SK-N-SH (cell line): ENCODE results near the gene VPS8. TPM values are rescaled to one million over a fixed set of nuclear protein-coding genes. Genes with fewer than 3 reads are reported as not detected.

Experiments used
- CTCF ChIA-PET: fragments of 300-600, 350-600 bp; formaldehyde crosslinking; extraction: SDS; loops from one replicate; lab custom pipeline; 2021; lab: Yijun Ruan, JAX
- POLR2A ChIA-PET: fragments of 350-600 bp; sonication (Branson Sonifier 250); formaldehyde crosslinking; extraction: SDS; loops from one replicate; lab custom pipeline; 2020; ENCODE audit warnings: antibody characterized with exemption, inconsistent platforms; lab: Yijun Ruan, JAX
- DNase-seq: peaks from one replicate; pipeline ENCODE4 v3.0.0; 2012
- H2AFZ ChIP-seq: fragments of 200-600 bp; sonication (generic); 2 replicates; pipeline ENCODE4 v1.8.1; 2016; ENCODE audit warnings: antibody characterized with exemption, mild to moderate bottlenecking, low read depth
- H3F3A ChIP-seq: fragments of 200-600 bp; sonication (generic); replicated peaks from 2 replicates; pipeline ENCODE3; 2016; ENCODE audit warnings: antibody characterized with exemption, mild to moderate bottlenecking; ENCODE audit not compliant: insufficient read depth
- H3K27ac ChIP-seq, 2 experiments: fragments of 200-500 bp in 1 of 2; fragments of 200-600 bp in 1 of 2; sonication (Bioruptor generic) in 1 of 2; sonication (generic), shearing (Covaris generic) in 1 of 2; 2 replicates each; pipeline versions ENCODE4 v1.5.1 to v1.6.1; 2014 to 2016; ENCODE audit warnings: low read depth in 2 of 2, inconsistent platforms in 1 of 2, low read length in 1 of 2, mild to moderate bottlenecking in 1 of 2, mixed read lengths in 1 of 2
- H3K27me3 ChIP-seq: fragments of 200-600 bp; sonication (generic), shearing (Covaris generic); 2 replicates; pipeline ENCODE4 v1.6.1; 2016; ENCODE audit warnings: mixed run types; ENCODE audit not compliant: insufficient read depth
- H3K36me3 ChIP-seq, 2 experiments: fragments of 200-500 bp in 1 of 2; fragments of 200-600 bp in 1 of 2; sonication (Bioruptor generic) in 1 of 2; sonication (generic) in 1 of 2; replicated peaks in 1 of 2; 2 replicates each; pipeline versions ENCODE3 to v1.5.1; 2014 to 2016; ENCODE audit warnings: low read length in 1 of 2, mild to moderate bottlenecking in 1 of 2; ENCODE audit not compliant: insufficient read depth in 2 of 2, control insufficient read depth in 1 of 2
- H3K4me1 ChIP-seq, 2 experiments: fragments of 200-500 bp in 1 of 2; fragments of 200-600 bp in 1 of 2; sonication (Bioruptor generic) in 1 of 2; sonication (generic), shearing (Covaris generic) in 1 of 2; 2 replicates each; pipeline versions ENCODE4 v1.5.1 to v1.6.1; 2014 to 2016; ENCODE audit warnings: low read depth in 1 of 2, low read length in 1 of 2, mixed run types in 1 of 2; ENCODE audit not compliant: insufficient read depth in 2 of 2, control insufficient read depth in 1 of 2
- H3K4me2 ChIP-seq: fragments of 200-600 bp; sonication (generic), shearing (Covaris generic); 2 replicates; pipeline ENCODE4 v1.6.1; 2017; ENCODE audit warnings: mixed run types
- H3K4me3 ChIP-seq, 2 experiments: fragments of 200-500 bp in 1 of 2; fragments of 200-600 bp in 1 of 2; sonication (Bioruptor generic) in 1 of 2; sonication (generic), shearing (Covaris generic) in 1 of 2; 2 replicates each; pipeline versions ENCODE4 v1.5.1 to v1.8.1; 2014 to 2016; ENCODE audit warnings: low read depth in 2 of 2, inconsistent platforms in 1 of 2, low read length in 1 of 2, mild to moderate bottlenecking in 1 of 2, mixed read lengths in 1 of 2, moderate library complexity in 1 of 2
- H3K79me2 ChIP-seq: fragments of 200-600 bp; sonication (generic); 2 replicates; pipeline ENCODE4 v1.8.1; 2017; ENCODE audit warnings: mild to moderate bottlenecking; ENCODE audit not compliant: insufficient read depth
- H3K9ac ChIP-seq: fragments of 200-600 bp; sonication (generic); 2 replicates; pipeline ENCODE4 v1.6.1; 2017; ENCODE audit warnings: mixed run types
- H3K9me2 ChIP-seq: fragments of 200-600 bp; sonication (generic); 2 replicates; pipeline ENCODE4 v1.6.1; 2017; ENCODE audit warnings: mixed run types
- H3K9me3 ChIP-seq: fragments of 200-600 bp; sonication (generic); 2 replicates; pipeline ENCODE4 v1.6.1; 2017; ENCODE audit warnings: mixed run types, mild to moderate bottlenecking, moderate library complexity
- H4K20me1 ChIP-seq: fragments of 200-600 bp; sonication (generic); 2 replicates; pipeline ENCODE4 v1.6.1; 2017; ENCODE audit warnings: mild to moderate bottlenecking, mixed run types; ENCODE audit not compliant: insufficient read depth
- CHD2 ChIP-seq: fragments of 150-350 bp; IDR thresholded peaks from 2 replicates; pipeline ENCODE4 v1.6.1; 2018; ENCODE audit warnings: low read length; ENCODE audit not compliant: partially characterized antibody
- ELF1 ChIP-seq: IDR thresholded peaks from 2 replicates; pipeline ENCODE4 v1.4.0; 2012
- EZH2phosphoT487 ChIP-seq: fragments of 200-600 bp; sonication (generic); IDR thresholded peaks from 2 replicates; pipeline ENCODE4 v1.6.1; 2017; ENCODE audit warnings: low read depth, mixed run types, mild to moderate bottlenecking, antibody characterized with exemption, moderate library complexity, borderline replicate concordance
- FOSL2 ChIP-seq: IDR thresholded peaks from 2 replicates; pipeline ENCODE4 v1.4.0; 2012; ENCODE audit warnings: low read depth, mild to moderate bottlenecking, moderate library complexity, borderline replicate concordance
- FOXJ3 ChIP-seq: sonication (generic); formaldehyde crosslinking; IDR thresholded peaks from 2 replicates; pipeline ENCODE4 v1.5.1; 2020; ENCODE audit warnings: mild to moderate bottlenecking, missing genetic modification reagents
- FOXM1 ChIP-seq: IDR thresholded peaks from 2 replicates; pipeline ENCODE4 v1.4.0; 2012; ENCODE audit warnings: low read depth, mild to moderate bottlenecking
- GATA2 ChIP-seq: sonication (generic); formaldehyde crosslinking; IDR thresholded peaks from 2 replicates; pipeline ENCODE4 v1.5.0; 2020; ENCODE audit warnings: mild to moderate bottlenecking, missing genetic modification reagents
- JUND ChIP-seq: IDR thresholded peaks from 2 replicates; pipeline ENCODE4 v1.4.0; 2012
- MEF2A ChIP-seq: IDR thresholded peaks from 2 replicates; pipeline ENCODE4 v1.4.0; 2012; ENCODE audit warnings: low read depth, borderline replicate concordance
- NFIC ChIP-seq: IDR thresholded peaks from 2 replicates; pipeline ENCODE4 v1.4.0; 2012; ENCODE audit warnings: borderline replicate concordance
- RCOR1 ChIP-seq: fragments of 150-350 bp; IDR thresholded peaks from 2 replicates; pipeline ENCODE4 v1.6.1; 2017; ENCODE audit warnings: antibody characterized with exemption, low read length
- RFX5 ChIP-seq: IDR thresholded peaks from 2 replicates; pipeline ENCODE4 v1.6.1; 2012; ENCODE audit warnings: mild to moderate bottlenecking, improper control_type of control experiment, low read length
- SIN3A ChIP-seq: IDR thresholded peaks from 2 replicates; pipeline ENCODE4 v1.6.1; 2012; ENCODE audit warnings: low read depth, mild to moderate bottlenecking, low read length, moderate library complexity, borderline replicate concordance
- TCF12 ChIP-seq: IDR thresholded peaks from 2 replicates; pipeline ENCODE4 v1.4.0; 2012
- TEAD4 ChIP-seq: IDR thresholded peaks from 2 replicates; pipeline ENCODE4 v1.4.0; 2012; ENCODE audit warnings: mild to moderate bottlenecking, borderline replicate concordance; ENCODE audit not compliant: insufficient read depth
- YY1 ChIP-seq: IDR thresholded peaks from 2 replicates; pipeline ENCODE4 v1.4.0; 2012; ENCODE audit warnings: low read depth, mild to moderate bottlenecking
- WGBS: methylation state at CpG from one replicate; pipeline ENCODE4 v1.1.6; 2017; ENCODE audit warnings: low lambda C conversion rate; 5-methylcytosine and 5-hydroxymethylcytosine counted together
- polyA plus RNA-seq, 3 experiments: library from polyadenylated mRNA; depleted of rRNA; stranded (reverse); fragments of >200 nt; gene quantifications; 2 replicates each; pipeline ENCODE4 v1.2.3, GENCODE V29; 2012
- TF ChIP-seq, protein P1 (sequence below): fragments of 150-350 bp; IDR thresholded peaks from 2 replicates; pipeline ENCODE4 v1.6.1; 2016; ENCODE audit warnings: mild to moderate bottlenecking, low read depth, low read length
- TF ChIP-seq, protein P2 (sequence below): fragments of 150-350 bp; IDR thresholded peaks from 2 replicates; pipeline ENCODE4 v1.6.1; 2017; ENCODE audit warnings: antibody characterized with exemption, low read length, low read depth, borderline replicate concordance

The VPS8 gene
- polyA plus RNA-seq, 1 of the 3 experiments (the other 2 are of a cell fraction) = 12.8 TPM

DNA sequence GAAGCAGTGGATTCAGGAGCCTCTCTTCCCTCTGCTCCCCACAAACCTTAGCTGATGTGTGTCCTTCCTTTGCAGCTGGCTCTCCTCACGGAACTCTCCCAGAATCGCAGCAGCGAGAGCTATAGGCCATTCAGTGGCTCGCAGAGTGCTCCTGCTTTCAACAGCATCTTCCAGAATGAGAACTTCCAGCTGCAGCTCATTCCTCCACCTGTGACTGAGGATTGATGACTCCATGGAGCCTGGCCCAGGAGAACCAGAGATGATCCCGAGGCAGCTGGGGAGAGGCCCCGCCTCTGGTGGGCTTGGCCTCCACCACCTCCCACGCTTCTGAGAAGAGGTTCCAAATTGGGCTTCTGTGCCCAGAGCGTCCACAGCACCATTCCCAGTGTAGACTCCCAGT is 239.8 kb downstream of the VPS8 start:
- H3F3A ChIP-seq = no peaks in the 10 kb centered on the region
- H3K79me2 ChIP-seq = no peaks in the 10 kb centered on the region
- H3K4me3 ChIP-seq = no peak overlapping the region
- CTCF ChIA-PET = interaction anchor here (0.9 to 1.5 kb wide), 4 partner anchors 11 to 25 kb away, joined by 3 to 6 read pairs (median 3); no protein-coding TSS in a partner anchor
- no peak overlapping the region for H2AFZ ChIP-seq
- no peaks in the 10 kb centered on the region for H4K20me1 ChIP-seq
- no peak overlapping the region for H3K9ac ChIP-seq
- H3K36me3 ChIP-seq = peaks cover 17 to 26% of the 10 kb centered on the region in 2 experiments
- TF ChIP-seq RCOR1 = no peak
- no peak for TF ChIP-seq JUND
- TF ChIP-seq SIN3A = no peak
- WGBS = 87% methylated on average over 7 of the region's 8 CpGs
- no peaks in the 10 kb centered on the region for H3K9me3 ChIP-seq
- no peak for DNase-seq
- H3K27ac ChIP-seq = no peak overlapping the region
- H3K4me2 ChIP-seq = no peak overlapping the region
- POLR2A ChIA-PET = no interaction called here
- H3K4me1 ChIP-seq = peaks cover 0 to 3% of the 10 kb centered on the region in 2 experiments; a peak in 1 of 4 replicates
- H3K27me3 ChIP-seq = no peaks in the 10 kb centered on the region
- no peaks in the 10 kb centered on the region for H3K9me2 ChIP-seq

DNA sequence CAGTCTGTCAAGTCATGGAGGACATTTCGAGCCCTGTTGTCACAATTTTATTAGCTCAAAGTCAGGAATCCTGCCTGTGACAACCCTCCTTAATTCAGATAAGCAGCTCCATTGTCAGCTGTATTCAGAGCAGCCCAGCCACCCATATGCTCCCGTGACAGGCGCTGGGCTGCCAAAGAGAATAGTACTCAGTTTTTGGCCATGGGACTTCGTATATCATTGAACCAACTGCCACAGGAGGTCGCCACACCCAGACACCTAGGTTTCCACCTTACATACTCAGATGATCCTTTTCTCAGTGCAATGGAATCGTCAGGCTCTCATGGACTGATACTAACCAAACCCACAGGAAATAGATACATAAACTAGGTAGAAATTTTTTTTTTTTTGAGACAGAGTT is 240.7 kb downstream of the VPS8 start:
- H3K27ac ChIP-seq = no peak overlapping the region
- ChIA-PET CTCF (interaction anchor here (1.0 to 1.4 kb wide), 2 partner anchors 18 to 26 kb away, joined by 3 to 6 read pairs; no protein-coding TSS in a partner anchor), POLR2A (no interaction called here)
- TF ChIP-seq, protein P1, sequence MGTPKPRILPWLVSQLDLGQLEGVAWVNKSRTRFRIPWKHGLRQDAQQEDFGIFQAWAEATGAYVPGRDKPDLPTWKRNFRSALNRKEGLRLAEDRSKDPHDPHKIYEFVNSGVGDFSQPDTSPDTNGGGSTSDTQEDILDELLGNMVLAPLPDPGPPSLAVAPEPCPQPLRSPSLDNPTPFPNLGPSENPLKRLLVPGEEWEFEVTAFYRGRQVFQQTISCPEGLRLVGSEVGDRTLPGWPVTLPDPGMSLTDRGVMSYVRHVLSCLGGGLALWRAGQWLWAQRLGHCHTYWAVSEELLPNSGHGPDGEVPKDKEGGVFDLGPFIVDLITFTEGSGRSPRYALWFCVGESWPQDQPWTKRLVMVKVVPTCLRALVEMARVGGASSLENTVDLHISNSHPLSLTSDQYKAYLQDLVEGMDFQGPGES = no peak
- TF ChIP-seq RCOR1 (no peak), FOXM1 (no peak), EZH2phosphoT487 (no peak), GATA2 (CRISPR knock-in tag) (no peak), FOXJ3 (CRISPR knock-in tag) (no peak), RFX5 (no peak), CHD2 (no peak), TEAD4 (no peak), FOSL2 (no peak), YY1 (no peak), MEF2A (no peak), ELF1 (no peak), NFIC (no peak), TCF12 (no peak)
- TF ChIP-seq, protein P2, sequence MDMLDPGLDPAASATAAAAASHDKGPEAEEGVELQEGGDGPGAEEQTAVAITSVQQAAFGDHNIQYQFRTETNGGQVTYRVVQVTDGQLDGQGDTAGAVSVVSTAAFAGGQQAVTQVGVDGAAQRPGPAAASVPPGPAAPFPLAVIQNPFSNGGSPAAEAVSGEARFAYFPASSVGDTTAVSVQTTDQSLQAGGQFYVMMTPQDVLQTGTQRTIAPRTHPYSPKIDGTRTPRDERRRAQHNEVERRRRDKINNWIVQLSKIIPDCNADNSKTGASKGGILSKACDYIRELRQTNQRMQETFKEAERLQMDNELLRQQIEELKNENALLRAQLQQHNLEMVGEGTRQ = no peak
- no peaks in the 10 kb centered on the region for H3K9me3 ChIP-seq
- H3K36me3 ChIP-seq = peaks cover 17 to 26% of the 10 kb centered on the region in 2 experiments
- H3F3A ChIP-seq = no peaks in the 10 kb centered on the region
- H3K9ac ChIP-seq = no peak overlapping the region
- no peaks in the 10 kb centered on the region for H3K9me2 ChIP-seq
- no peaks in the 10 kb centered on the region for H3K27me3 ChIP-seq
- no peaks in the 10 kb centered on the region for H4K20me1 ChIP-seq
- H3K79me2 ChIP-seq = no peaks in the 10 kb centered on the region
- H3K4me3 ChIP-seq = no peak overlapping the region
- 93% methylated on average over 4 of the region's 6 CpGs for WGBS
- H2AFZ ChIP-seq = no peak overlapping the region
- DNase-seq = no peak
- H3K4me1 ChIP-seq = no peaks in the 10 kb centered on the region
- H3K4me2 ChIP-seq = no peak overlapping the region
